Fibroblast of the aortic adventitia (primary cell): Measurements from ENCODE around the gene CHRNA3. TPM values are rescaled to one million over a fixed set of nuclear protein-coding genes. Genes with fewer than 3 reads are reported as not detected.

Source experiments
- DNase-seq: peaks from one replicate; pipeline ENCODE4 v3.0.0-alpha.2; 2010; ENCODE audit warnings: low read depth
- H3K4me3 ChIP-seq: 2 replicates; pipeline ENCODE4 v1.5.1; 2011; ENCODE audit warnings: low read depth, mild to moderate bottlenecking, control low read depth, low read length, moderate library complexity
- CTCF ChIP-seq: IDR thresholded peaks from 2 replicates; pipeline ENCODE4 v1.5.1; 2011; ENCODE audit warnings: mild to moderate bottlenecking, low read length, control low read depth, inconsistent platforms; ENCODE audit not compliant: insufficient read depth
- total RNA-seq: library from RNA; depleted of rRNA; stranded (reverse); fragments of >200 nt; gene quantifications from 2 replicates; pipeline ENCODE4 v1.2.3, GENCODE V29; 2012; ENCODE audit warnings: low replicate concordance

The CHRNA3 gene
- total RNA-seq, 1 donor, result under 0.01 TPM

- H3K4me3 ChIP-seq, result no peak overlapping the region
- no peak for DNase-seq
- no peak for TF ChIP-seq CTCF
Observed at GRCh38 chr15:78624651-78625590, 4.1 kb upstream of the CHRNA3 start.

GRCh38 chr15:78623786-78624497 lies 3.1 kb upstream of the CHRNA3 start:
- no peak for TF ChIP-seq CTCF
- H3K4me3 ChIP-seq, result no peak overlapping the region
- no peak for DNase-seq

GRCh38 chr15:78621810-78622402 lies 1.1 kb upstream of the CHRNA3 start:
- DNase-seq, result no peak
- no peak for TF ChIP-seq CTCF
- no peak overlapping the region for H3K4me3 ChIP-seq

GRCh38 chr15:78620021-78620526 lies 722 bp downstream of the CHRNA3 start:
- TF ChIP-seq CTCF, result peak; percentile 29
- H3K4me3 ChIP-seq, result no peak overlapping the region
- no peak for DNase-seq

- DNase-seq, result no peak
- H3K4me3 ChIP-seq, result no peak overlapping the region
- TF ChIP-seq CTCF, result no peak
Observed at GRCh38 chr15:78619022-78619950, 1.5 kb downstream of the CHRNA3 start.

DNA sequence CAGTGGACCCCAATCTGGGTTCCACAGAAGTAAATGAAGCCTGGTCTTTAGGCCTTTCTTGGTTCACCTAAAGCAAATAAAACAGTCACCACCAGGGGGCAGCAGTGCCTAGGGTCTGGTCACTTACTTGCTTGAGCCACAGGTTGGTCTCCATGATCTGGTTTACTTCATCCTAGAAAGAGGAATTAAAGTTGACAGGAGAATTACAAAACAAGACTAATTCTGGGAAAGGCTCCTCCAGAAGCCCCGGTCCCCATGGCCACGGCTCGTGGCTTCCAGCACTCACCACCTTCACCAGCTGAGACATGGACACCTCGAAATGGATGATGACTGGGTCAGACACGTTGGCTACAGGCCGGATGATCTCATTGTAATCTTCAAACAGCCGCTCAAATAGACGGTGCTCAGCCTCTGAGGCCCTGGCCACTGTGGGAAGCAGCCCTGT lies 2.3 kb downstream of the CHRNA3 start:
- H3K4me3 ChIP-seq, result no peak overlapping the region
- peak; percentile 73 for TF ChIP-seq CTCF
- peak; percentile 98 for DNase-seq
